ENCODE results near the gene TMX4.

The TMX4 gene

GRCh38 chr20:8018958-8019245 is 659 bp downstream of the TMX4 start:
- DNase-seq, result no peak

- no peak for DNase-seq
Measured at GRCh38 chr20:8012724-8013123, 6.8 kb downstream of the TMX4 start.

GRCh38 chr20:8008733-8009132 is 10.8 kb downstream of the TMX4 start:
- DNase-seq, result no peak

GRCh38 chr20:8007490-8007889 is 12.1 kb downstream of the TMX4 start:
- DNase-seq, result no peak

- no peak for DNase-seq
Measured at GRCh38 chr20:8005575-8006366, 13.8 kb downstream of the TMX4 start.

- DNase-seq, result no peak
Measured at GRCh38 chr20:8005033-8005432, 14.5 kb downstream of the TMX4 start.

- no peak for DNase-seq
Measured at GRCh38 chr20:8002056-8002455, 17.5 kb downstream of the TMX4 start.

GRCh38 chr20:8000796-8001195 is 18.8 kb downstream of the TMX4 start:
- no peak for DNase-seq

- no peak for DNase-seq
Measured at GRCh38 chr20:7996898-7997297, 22.7 kb downstream of the TMX4 start.

GRCh38 chr20:7994809-7995208 is 24.8 kb downstream of the TMX4 start:
- DNase-seq, result no peak

GRCh38 chr20:7993703-7994102 is 25.9 kb downstream of the TMX4 start:
- DNase-seq, result no peak

GRCh38 chr20:7993238-7993637 is 26.3 kb downstream of the TMX4 start:
- DNase-seq, result no peak

GRCh38 chr20:7990385-7990784 is 29.2 kb downstream of the TMX4 start:
- DNase-seq, result no peak

GRCh38 chr20:7989379-7989778 is 30.2 kb downstream of the TMX4 start:
- no peak for DNase-seq

GRCh38 chr20:7985916-7986315 is 33.6 kb downstream of the TMX4 start:
- DNase-seq, result no peak

- DNase-seq, result no peak
Measured at GRCh38 chr20:7984192-7984591, 35.4 kb downstream of the TMX4 start.

GRCh38 chr20:7981374-7981773 is 38.2 kb downstream of the TMX4 start:
- DNase-seq, result no peak

GRCh38 chr20:7980332-7981046 is 39.1 kb downstream of the TMX4 start:
- DNase-seq, result no peak

- DNase-seq, result no peak
Measured at GRCh38 chr20:7977709-7978108, 41.9 kb downstream of the TMX4 start.

- DNase-seq, result no peak
Measured at GRCh38 chr20:7975851-7976414, 43.6 kb downstream of the TMX4 start.

- no peak for DNase-seq
Measured at GRCh38 chr20:7974785-7975435, 44.7 kb downstream of the TMX4 start.

GRCh38 chr20:7971536-7972280 is 47.9 kb downstream of the TMX4 start:
- no peak for DNase-seq

GRCh38 chr20:7967199-7967844 is 52.2 kb downstream of the TMX4 start:
- DNase-seq, result no peak
